Neural cell (in vitro differentiated cells): ENCODE data around the gene PMM2.

Experiments used
- CTCF ChIP-seq: fragments of 450-650 bp; IDR thresholded peaks from 2 replicates; pipeline ENCODE4 v1.5.1; 2014; ENCODE audit warnings: antibody characterized with exemption, mild to moderate bottlenecking, moderate library complexity; ENCODE audit not compliant: poor library complexity, severe bottlenecking
- POLR2AphosphoS5 ChIP-seq: IDR thresholded peaks from 2 replicates; pipeline ENCODE4 v1.6.1; 2012

DNA sequence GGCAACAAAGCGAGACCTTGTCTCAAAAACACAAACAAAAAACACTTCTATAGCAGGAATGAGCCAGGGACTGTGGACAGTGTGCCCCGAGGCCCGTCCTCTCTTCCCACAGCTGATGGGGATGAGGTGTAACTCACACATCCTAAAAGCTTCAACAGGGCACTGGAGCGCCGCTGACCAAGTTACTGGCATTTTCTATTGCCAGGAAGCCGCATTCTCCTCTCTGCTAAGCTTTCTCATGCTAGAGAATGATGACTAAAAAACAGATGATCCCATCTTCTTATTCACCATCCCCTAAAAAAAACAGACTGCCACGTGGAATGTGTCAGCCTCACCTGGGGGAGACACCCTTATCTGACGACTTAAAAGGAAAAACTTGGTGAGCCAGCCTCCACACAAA lies 54.9 kb downstream of the PMM2 start:
- TF ChIP-seq CTCF (no peak), POLR2AphosphoS5 (no peak)
